ENCODE results near the gene DRAP1. TPM values are rescaled to one million over a fixed set of nuclear protein-coding genes. Genes with fewer than 3 reads are reported as not detected.
A peak's percentile ranks its signal among the peaks of the same experiment; 100 is the strongest.

DRAP1 gene
- total RNA-seq, 1 experiment from 2014 or later = 122 TPM

- intact Hi-C loops (cut with micrococcal nuclease; ENCODE audit: unreplicated experiment) = no loop called here
- TF ChIP-seq, protein P1, sequence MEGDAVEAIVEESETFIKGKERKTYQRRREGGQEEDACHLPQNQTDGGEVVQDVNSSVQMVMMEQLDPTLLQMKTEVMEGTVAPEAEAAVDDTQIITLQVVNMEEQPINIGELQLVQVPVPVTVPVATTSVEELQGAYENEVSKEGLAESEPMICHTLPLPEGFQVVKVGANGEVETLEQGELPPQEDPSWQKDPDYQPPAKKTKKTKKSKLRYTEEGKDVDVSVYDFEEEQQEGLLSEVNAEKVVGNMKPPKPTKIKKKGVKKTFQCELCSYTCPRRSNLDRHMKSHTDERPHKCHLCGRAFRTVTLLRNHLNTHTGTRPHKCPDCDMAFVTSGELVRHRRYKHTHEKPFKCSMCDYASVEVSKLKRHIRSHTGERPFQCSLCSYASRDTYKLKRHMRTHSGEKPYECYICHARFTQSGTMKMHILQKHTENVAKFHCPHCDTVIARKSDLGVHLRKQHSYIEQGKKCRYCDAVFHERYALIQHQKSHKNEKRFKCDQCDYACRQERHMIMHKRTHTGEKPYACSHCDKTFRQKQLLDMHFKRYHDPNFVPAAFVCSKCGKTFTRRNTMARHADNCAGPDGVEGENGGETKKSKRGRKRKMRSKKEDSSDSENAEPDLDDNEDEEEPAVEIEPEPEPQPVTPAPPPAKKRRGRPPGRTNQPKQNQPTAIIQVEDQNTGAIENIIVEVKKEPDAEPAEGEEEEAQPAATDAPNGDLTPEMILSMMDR (conservative IDR thresholded peaks at IDR 0.05; ENCODE audit: low read depth, low read length) = no peak
- no peak for TF ChIP-seq EZH2 (IDR thresholded peaks at IDR 0.05; ENCODE audit: borderline replicate concordance, low read depth, low read length, poor library complexity, severe bottlenecking)
- peaks cover 8% of the 10 kb centered on the region for H3K4me1 ChIP-seq (ENCODE audit: insufficient read depth, low read length, poor library complexity, severe bottlenecking)
- BruUV-seq (replicated peaks) = TSS peak; percentile 32
- H3K9me3 ChIP-seq (ENCODE audit: low read depth, low read length, poor library complexity, severe bottlenecking) = no peaks in the 10 kb centered on the region
- no peaks in the 10 kb centered on the region for H3K27me3 ChIP-seq (replicated peaks; ENCODE audit: insufficient read depth, low read depth, low read length, poor library complexity)
- no peak overlapping the region for H3K27ac ChIP-seq (ENCODE audit: low read depth, low read length, poor library complexity, severe bottlenecking)
- POLR2A ChIA-PET (ENCODE audit: low non-redundant PET) = no interaction called here
- peaks cover 58% of the 10 kb centered on the region for H3K36me3 ChIP-seq (ENCODE audit: insufficient read depth, low read length, poor library complexity, severe bottlenecking)
- no peak overlapping the region for H3K4me3 ChIP-seq (ENCODE audit: low read depth, low read length, poor library complexity, severe bottlenecking)
- CTCF ChIA-PET = no interaction called here
- no peak for DNase-seq (ENCODE audit: low spot score)
These were observed 46.9 kb downstream of the DRAP1 start for GRCh38 chr11:65965986-65966762.

DNA sequence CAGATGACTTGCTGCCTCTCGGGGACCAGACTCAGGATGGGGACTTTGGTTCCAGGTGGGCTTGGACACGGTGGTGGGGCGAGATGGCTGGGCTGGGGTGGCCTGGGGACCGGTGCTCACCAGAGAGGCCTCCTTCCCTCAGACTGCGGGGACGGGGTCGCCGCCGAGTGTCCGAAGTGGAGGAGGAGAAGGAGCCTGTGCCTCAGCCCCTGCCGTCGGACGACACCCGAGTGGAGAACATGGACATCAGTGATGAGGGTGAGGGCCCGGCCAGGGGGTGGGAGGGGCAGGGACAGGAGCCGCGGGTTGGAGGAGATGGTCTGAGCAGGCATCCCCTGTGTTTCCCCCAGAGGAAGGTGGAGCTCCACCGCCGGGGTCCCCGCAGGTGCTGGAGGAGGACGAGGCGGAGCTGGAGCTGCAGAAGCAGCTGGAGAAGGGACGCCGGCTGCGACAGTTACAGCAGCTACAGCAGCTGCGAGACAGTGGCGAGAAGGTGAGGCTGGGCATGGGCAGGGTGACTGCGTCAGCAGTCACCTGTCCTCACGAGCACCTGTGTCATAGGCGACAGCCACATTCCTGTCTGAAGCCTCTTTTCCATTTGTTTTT is 48.2 kb downstream of the DRAP1 start:
- Histone ChIP-seq H3K4me3 (ENCODE audit: low read depth, low read length, poor library complexity, severe bottlenecking) (no peak overlapping the region), H3K9me3 (ENCODE audit: low read depth, low read length, poor library complexity, severe bottlenecking) (no peaks in the 10 kb centered on the region), H3K27me3 (replicated peaks; ENCODE audit: insufficient read depth, low read depth, low read length, poor library complexity) (no peaks in the 10 kb centered on the region), H3K36me3 (ENCODE audit: insufficient read depth, low read length, poor library complexity, severe bottlenecking) (peaks cover 63% of the 10 kb centered on the region), H3K4me1 (ENCODE audit: insufficient read depth, low read length, poor library complexity, severe bottlenecking) (peaks cover 7% of the 10 kb centered on the region), H3K27ac (ENCODE audit: low read depth, low read length, poor library complexity, severe bottlenecking) (no peak overlapping the region)
- no peak for DNase-seq (ENCODE audit: low spot score)
- ChIA-PET POLR2A (ENCODE audit: low non-redundant PET) (no interaction called here), CTCF (no interaction called here)
- no TSS peak for BruUV-seq (replicated peaks)
- TF ChIP-seq EZH2 (IDR thresholded peaks at IDR 0.05; ENCODE audit: borderline replicate concordance, low read depth, low read length, poor library complexity, severe bottlenecking) = no peak
- TF ChIP-seq, protein P1 (conservative IDR thresholded peaks at IDR 0.05; ENCODE audit: low read depth, low read length) = no peak
- intact Hi-C loops (cut with micrococcal nuclease; ENCODE audit: unreplicated experiment) = no loop called here

DNA sequence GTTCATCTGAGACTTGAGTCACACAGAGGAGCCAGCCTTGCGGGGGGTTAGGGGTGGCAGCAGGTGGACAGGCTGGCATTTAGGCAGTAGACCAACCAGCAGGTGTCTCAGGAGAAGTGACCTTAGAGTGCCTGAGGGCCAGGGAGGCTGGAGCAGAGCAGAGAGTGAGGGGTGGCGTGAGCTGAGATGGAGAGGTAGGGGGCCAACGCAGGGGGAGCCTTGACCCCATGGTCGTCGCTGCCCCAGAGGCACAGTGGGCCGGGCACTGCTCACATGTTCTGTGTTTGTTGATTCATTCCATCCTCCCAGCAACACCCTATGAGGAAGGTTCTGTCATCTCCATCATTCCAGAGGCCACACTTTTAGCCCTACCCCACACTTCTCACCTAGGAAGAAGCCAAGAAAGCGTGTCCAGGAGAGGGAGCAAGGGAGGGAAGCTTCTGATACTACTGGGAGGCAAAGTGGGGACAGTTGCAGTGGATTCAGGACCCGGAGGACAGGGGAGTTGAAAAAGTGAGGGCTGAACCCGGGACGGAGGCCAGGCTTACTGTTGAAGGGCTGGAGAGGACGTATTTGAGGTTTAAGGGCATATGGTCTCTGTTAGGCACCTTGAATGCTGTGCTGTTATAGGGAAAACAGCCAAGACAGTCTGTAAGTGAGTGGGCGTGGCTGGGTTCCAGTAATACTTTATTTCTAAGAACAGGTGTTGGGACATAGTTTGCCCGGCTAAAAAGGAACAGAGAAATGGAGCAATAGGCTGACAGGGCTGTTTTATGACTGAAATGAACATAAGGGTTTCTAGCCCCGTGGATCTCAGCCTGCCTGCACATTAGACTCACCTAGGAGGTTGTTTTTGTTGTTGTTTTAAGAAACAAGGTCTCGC is 49.6 kb downstream of the DRAP1 start:
- POLR2A ChIA-PET (ENCODE audit: low non-redundant PET) = no interaction called here
- CTCF ChIA-PET = no interaction called here

More for the DNA sequence above, 49.6 kb downstream of the DRAP1 start:
- Histone ChIP-seq H3K36me3 (ENCODE audit: insufficient read depth, low read length, poor library complexity, severe bottlenecking) (peaks cover 70% of the 10 kb centered on the region), H3K4me1 (ENCODE audit: insufficient read depth, low read length, poor library complexity, severe bottlenecking) (no peaks in the 10 kb centered on the region), H3K4me3 (ENCODE audit: low read depth, low read length, poor library complexity, severe bottlenecking) (no peak overlapping the region), H3K27ac (ENCODE audit: low read depth, low read length, poor library complexity, severe bottlenecking) (no peak overlapping the region), H3K27me3 (replicated peaks; ENCODE audit: insufficient read depth, low read depth, low read length, poor library complexity) (no peaks in the 10 kb centered on the region), H3K9me3 (ENCODE audit: low read depth, low read length, poor library complexity, severe bottlenecking) (no peaks in the 10 kb centered on the region)
- intact Hi-C loops (cut with micrococcal nuclease; ENCODE audit: unreplicated experiment) = no loop called here
- TF ChIP-seq, protein P1 (conservative IDR thresholded peaks at IDR 0.05; ENCODE audit: low read depth, low read length) = no peak
- TF ChIP-seq EZH2 (IDR thresholded peaks at IDR 0.05; ENCODE audit: borderline replicate concordance, low read depth, low read length, poor library complexity, severe bottlenecking) = no peak
- no peak for DNase-seq (ENCODE audit: low spot score)
- BruUV-seq (replicated peaks) = no TSS peak
